H1 (cell line): ENCODE data around the gene MIPOL1. TPM values are rescaled to one million over a fixed set of nuclear protein-coding genes. Genes with fewer than 3 reads are reported as not detected.

Experiments used
- CTCF ChIA-PET: fragments of 300-600 bp; sonication (Branson Sonifier 250); formaldehyde crosslinking; loops from one replicate; lab custom pipeline; 2021; ENCODE audit not compliant: partially characterized antibody; lab: Charles Lee
- POLR2A ChIA-PET: fragments of 300-600 bp; sonication (Branson Sonifier 250); formaldehyde crosslinking; loops from one replicate; lab custom pipeline; 2021; ENCODE audit warnings: inconsistent platforms; ENCODE audit not compliant: partially characterized antibody; lab: Charles Lee
- DNase-seq, 2 experiments: peaks; one replicate each; pipeline versions ENCODE4 v3.0.0 to v3.0.0-alpha.2; 2010 to 2022; ENCODE audit warnings: low spot score in 2 of 2, low read depth in 1 of 2, mixed read lengths in 1 of 2
- FAIRE-seq: peaks from 2 replicates; lab custom pipeline; 2011; peaks lifted over from hg19 to GRCh38; lab: Jason Lieb, UNC
- H2AFZ ChIP-seq: 2 replicates; pipeline ENCODE4 v1.8.1; 2012; ENCODE audit warnings: low read length, inconsistent platforms
- H2AK5ac ChIP-seq: 2 replicates; pipeline ENCODE4 v1.6.1; 2013; ENCODE audit warnings: low read depth, low read length
- H2BK120ac ChIP-seq: replicated peaks from 2 replicates; pipeline ENCODE3; 2013; ENCODE audit warnings: low read depth, low read length, inconsistent platforms
- H2BK12ac ChIP-seq: 2 replicates; pipeline ENCODE4 v1.6.1; 2013; ENCODE audit warnings: low read depth, low read length
- H2BK15ac ChIP-seq: 2 replicates; pipeline ENCODE4 v1.6.1; 2013; ENCODE audit warnings: low read length
- H2BK20ac ChIP-seq: 2 replicates; pipeline ENCODE4 v1.6.1; 2013; ENCODE audit warnings: low read length
- H2BK5ac ChIP-seq: 2 replicates; pipeline ENCODE4 v1.6.1; 2013; ENCODE audit warnings: low read depth, low read length
- H3K14ac ChIP-seq: 2 replicates; pipeline ENCODE4 v1.6.1; 2013; ENCODE audit warnings: inconsistent platforms; ENCODE audit not compliant: insufficient read length
- H3K18ac ChIP-seq: 2 replicates; pipeline ENCODE4 v1.6.1; 2013; ENCODE audit warnings: low read length; ENCODE audit errors: extremely low read depth
- H3K23ac ChIP-seq: 2 replicates; pipeline ENCODE4 v1.6.1; 2013; ENCODE audit warnings: inconsistent platforms; ENCODE audit not compliant: insufficient read length
- H3K23me2 ChIP-seq: 2 replicates; pipeline ENCODE4 v1.6.1; 2013; ENCODE audit warnings: low read depth, low read length
- H3K27ac ChIP-seq: 2 replicates; pipeline ENCODE4 v1.6.1; 2011; ENCODE audit warnings: low read depth, low read length, inconsistent platforms
- H3K27me3 ChIP-seq, 4 experiments: replicated peaks in 1 of 4; 1 replicate in 1 of 4; 2 replicates in 3 of 4; pipeline versions ENCODE4 v1.6.1 to v1.8.1; 2011 to 2013; ENCODE audit warnings: low read length in 3 of 4, mild to moderate bottlenecking in 3 of 4, inconsistent platforms in 2 of 4, mixed read lengths in 2 of 4, moderate library complexity in 1 of 4; ENCODE audit not compliant: control insufficient read depth in 3 of 4, insufficient read depth in 3 of 4; ENCODE audit errors: extremely low read depth in 1 of 4
- H3K36me3 ChIP-seq, 4 experiments: 2 replicates each; pipeline versions ENCODE4 v1.6.1 to v1.8.1; 2011 to 2013; ENCODE audit warnings: mild to moderate bottlenecking in 4 of 4, low read length in 3 of 4, moderate library complexity in 2 of 4, control low read depth in 1 of 4, inconsistent platforms in 1 of 4; ENCODE audit not compliant: insufficient read depth in 4 of 4, control insufficient read depth in 2 of 4
- H3K4ac ChIP-seq: replicated peaks from 2 replicates; pipeline ENCODE3; 2013; ENCODE audit warnings: low read length, low read depth, mixed read lengths, inconsistent platforms; ENCODE audit not compliant: insufficient read length
- H3K4me1 ChIP-seq, 4 experiments: replicated peaks in 1 of 4; 1 replicate in 1 of 4; 2 replicates in 3 of 4; pipeline versions ENCODE4 v1.6.1 to v1.8.1; 2011 to 2013; ENCODE audit warnings: low read length in 3 of 4, inconsistent platforms in 2 of 4, mixed read lengths in 1 of 4; ENCODE audit not compliant: insufficient read depth in 4 of 4, control insufficient read depth in 3 of 4
- H3K4me2 ChIP-seq, 2 experiments: 2 replicates each; pipeline versions ENCODE4 v1.6.1 to v1.8.1; 2011 to 2013; ENCODE audit warnings: low read depth in 2 of 2, low read length in 2 of 2, control low read depth in 1 of 2, inconsistent platforms in 1 of 2, mild to moderate bottlenecking in 1 of 2; ENCODE audit not compliant: insufficient read depth in 1 of 2
- H3K4me3 ChIP-seq, 4 experiments: fragments of 200-600, 300-600 bp in 1 of 4; sonication (generic), shearing (Covaris generic), sonication (Bioruptor Twin) in 1 of 4; 2 replicates each; pipeline versions ENCODE4 v1.5.1 to v1.8.1; 2011 to 2016; ENCODE audit warnings: low read length in 4 of 4, low read depth in 3 of 4, control low read depth in 2 of 4, inconsistent platforms in 2 of 4, mild to moderate bottlenecking in 2 of 4, mixed read lengths in 1 of 4, moderate library complexity in 1 of 4; ENCODE audit not compliant: insufficient read depth in 2 of 4; ENCODE audit errors: extremely low read depth in 1 of 4
- H3K56ac ChIP-seq: replicated peaks from 2 replicates; pipeline ENCODE3; 2013; ENCODE audit warnings: low read depth, mild to moderate bottlenecking, mixed read lengths, low read length, inconsistent platforms; ENCODE audit not compliant: insufficient read length
- H3K79me1 ChIP-seq: 2 replicates; pipeline ENCODE4 v1.6.1; 2013; ENCODE audit warnings: low read depth, low read length, control low read depth
- H3K79me2 ChIP-seq, 2 experiments: 2 replicates each; pipeline versions ENCODE4 v1.6.1 to v1.8.1; 2012 to 2013; ENCODE audit warnings: low read length in 2 of 2, mild to moderate bottlenecking in 2 of 2, inconsistent platforms in 1 of 2; ENCODE audit not compliant: insufficient read depth in 2 of 2, control insufficient read depth in 1 of 2
- H3K9ac ChIP-seq, 4 experiments: replicated peaks in 1 of 4; 1 replicate in 1 of 4; 2 replicates in 3 of 4; pipeline versions ENCODE4 v1.6.1 to v1.8.1; 2011 to 2013; ENCODE audit warnings: low read depth in 3 of 4, low read length in 3 of 4, control low read depth in 2 of 4, mild to moderate bottlenecking in 2 of 4, moderate library complexity in 2 of 4, inconsistent platforms in 1 of 4; ENCODE audit errors: extremely low read depth in 1 of 4
- H3K9me3 ChIP-seq, 2 experiments: 2 replicates each; pipeline versions ENCODE4 v1.6.1 to v1.8.1; 2012 to 2013; ENCODE audit warnings: mild to moderate bottlenecking in 2 of 2, moderate library complexity in 2 of 2, control low read depth in 1 of 2, inconsistent platforms in 1 of 2, low read depth in 1 of 2, low read length in 1 of 2, mixed read lengths in 1 of 2; ENCODE audit not compliant: insufficient read depth in 2 of 2
- H4K20me1 ChIP-seq, 2 experiments: replicated peaks in 1 of 2; 2 replicates each; pipeline versions ENCODE3 to v1.8.1; 2011 to 2013; ENCODE audit warnings: inconsistent platforms in 2 of 2, low read length in 2 of 2, mild to moderate bottlenecking in 1 of 2; ENCODE audit not compliant: insufficient read depth in 2 of 2, control insufficient read depth in 1 of 2
- H4K5ac ChIP-seq: 2 replicates; pipeline ENCODE4 v1.6.1; 2013; ENCODE audit warnings: low read length, low read depth, mixed read lengths, inconsistent platforms; ENCODE audit not compliant: insufficient read length
- H4K8ac ChIP-seq: 2 replicates; pipeline ENCODE4 v1.8.0; 2013; ENCODE audit warnings: mild to moderate bottlenecking, moderate library complexity, low read length, inconsistent platforms; ENCODE audit not compliant: insufficient read depth; ENCODE audit errors: extremely low read depth
- H4K91ac ChIP-seq: replicated peaks from 2 replicates; pipeline ENCODE3; 2013; ENCODE audit warnings: low read length, mixed read lengths, inconsistent platforms; ENCODE audit not compliant: insufficient read length
- E2F6 ChIP-seq: IDR thresholded peaks from 2 replicates; pipeline ENCODE4 v1.6.1; 2012; ENCODE audit warnings: inconsistent platforms
- JUND ChIP-seq: IDR thresholded peaks from 2 replicates; pipeline ENCODE4 v1.6.1; 2011; ENCODE audit warnings: mild to moderate bottlenecking, improper control_type of control experiment, low read length
- SAP30 ChIP-seq: fragments of 300-600 bp; sonication (generic); IDR thresholded peaks from 2 replicates; pipeline ENCODE4 v1.7.1; 2012; ENCODE audit warnings: low read length, moderate library complexity, mild to moderate bottlenecking, inconsistent platforms; ENCODE audit not compliant: insufficient read depth, insufficient replicate concordance
- TAF7 ChIP-seq: optimal IDR thresholded peaks from 2 replicates; pipeline ENCODE3; 2011; ENCODE audit warnings: low read depth, mild to moderate bottlenecking, inconsistent platforms, low read length, moderate library complexity, borderline replicate concordance
- polyA plus RNA-seq, 7 experiments: library from polyadenylated mRNA; depleted of rRNA in 3 of 7; stranded (reverse) in 5 of 7; unstranded in 2 of 7; fragments of >200 nt in 5 of 7; fragments of 200-250 nt in 2 of 7; gene quantifications; 1 replicate in 5 of 7; 2 replicates in 1 of 7; 4 replicates in 1 of 7; pipeline versions ENCODE4 v1.2.1 to v1.2.3, GENCODE V29; 2011 to 2013; ENCODE audit warnings: missing spikeins in 2 of 7, mixed read lengths in 2 of 7
- total RNA-seq: library from RNA; stranded (reverse); fragmentation: NEBNext Ultra II Directional; extraction: Animal tissue kit (Norgen Biotek cat#: 25700); gene quantifications from 2 replicates; pipeline ENCODE4 v1.2.1, GENCODE V29; 2021

MIPOL1 gene
- total and polyA plus RNA-seq, 2 of the 8 experiments (the other 6 are each of a cell fraction or from before 2014, with no cell fraction given), result 2.8 to 23.9 TPM

- H3K4ac ChIP-seq, result no peak overlapping the region
- peaks cover 1% of the 10 kb centered on the region; the same call in 1 of the 2 replicates for H3K23me2 ChIP-seq
- no peaks in the 10 kb centered on the region; a peak in 1 of 4 replicates for H3K79me2 ChIP-seq
- no peak overlapping the region for H2AK5ac ChIP-seq
- H3K4me2 ChIP-seq, result no peak overlapping the region
- H4K5ac ChIP-seq, result no peak overlapping the region
- POLR2A ChIA-PET, result interaction anchor here (1.1 kb wide), 1 partner anchor 66 kb away, joined by 3 read pairs; no protein-coding TSS in a partner anchor
- DNase-seq (no peak), FAIRE-seq (peak; percentile 7)
- H3K23ac ChIP-seq, result no peak overlapping the region
- no peaks in the 10 kb centered on the region for H3K9me3 ChIP-seq
- no peaks in the 10 kb centered on the region for H3K36me3 ChIP-seq
- peaks cover 0 to 1% of the 10 kb centered on the region in 2 experiments for H4K20me1 ChIP-seq
- no peak overlapping the region for H3K9ac ChIP-seq
- no peak overlapping the region for H2BK120ac ChIP-seq
- H2BK12ac ChIP-seq, result no peak overlapping the region
- H2AFZ ChIP-seq, result no peak overlapping the region
- CTCF ChIA-PET, result interaction anchor here (0.9 to 3.1 kb wide), 7 partner anchors 9 to 361 kb away, joined by 3 to 13 read pairs (median 3); no protein-coding TSS in a partner anchor
- H2BK5ac ChIP-seq, result no peak overlapping the region
- peaks cover 0 to 3% (median 1%) of the 10 kb centered on the region in 4 experiments; a peak in 3 of 7 replicates for H3K4me1 ChIP-seq
- no peak overlapping the region for H3K56ac ChIP-seq
- H4K8ac ChIP-seq, result no peak overlapping the region
- no peak overlapping the region for H2BK20ac ChIP-seq
- H3K14ac ChIP-seq, result no peak overlapping the region
- H3K27me3 ChIP-seq, result no peaks in the 10 kb centered on the region
- H3K27ac ChIP-seq, result no peak overlapping the region
- H3K4me3 ChIP-seq, result no peak overlapping the region
- peaks cover 3% of the 10 kb centered on the region; the same call in 1 of the 2 replicates for H3K79me1 ChIP-seq
- H2BK15ac ChIP-seq, result no peak overlapping the region
- H3K18ac ChIP-seq, result no peak overlapping the region
- no peak overlapping the region for H4K91ac ChIP-seq
- TF ChIP-seq JUND, result no peak
- TF ChIP-seq TAF7, result no peak
- TF ChIP-seq SAP30, result no peak
- TF ChIP-seq E2F6, result no peak
Measured at GRCh38 chr14:37237094-37237493, 39.4 kb downstream of the MIPOL1 start.
